Muscle of back (tissue), 11 donors: ENCODE measurements around the gene MTERF4. TPM values are rescaled to one million over a fixed set of nuclear protein-coding genes. Genes with fewer than 3 reads are reported as not detected.
"Not testable (repeated sequence)": the region's sequence is repeated elsewhere in the genome, so short reads cannot be mapped to it uniquely, and the experiment has no call there.

ENCODE experiments used
- DNase-seq, 3 donors: peaks; one replicate each; pipeline versions ENCODE4 v3.0.0 to v3.0.0-alpha.2; 2013
- polyA plus RNA-seq, 10 donors: library from polyadenylated mRNA; unstranded; fragments of 120-200 nt; gene quantifications; one replicate each; pipeline ENCODE4 v1.2.1, GENCODE V29; 2013; ENCODE audit not compliant: insufficient read length in 10 of 10

Gene MTERF4
- polyA plus RNA-seq, 10 donors = 25.4 to 49.2 (median 32.9) TPM

DNA sequence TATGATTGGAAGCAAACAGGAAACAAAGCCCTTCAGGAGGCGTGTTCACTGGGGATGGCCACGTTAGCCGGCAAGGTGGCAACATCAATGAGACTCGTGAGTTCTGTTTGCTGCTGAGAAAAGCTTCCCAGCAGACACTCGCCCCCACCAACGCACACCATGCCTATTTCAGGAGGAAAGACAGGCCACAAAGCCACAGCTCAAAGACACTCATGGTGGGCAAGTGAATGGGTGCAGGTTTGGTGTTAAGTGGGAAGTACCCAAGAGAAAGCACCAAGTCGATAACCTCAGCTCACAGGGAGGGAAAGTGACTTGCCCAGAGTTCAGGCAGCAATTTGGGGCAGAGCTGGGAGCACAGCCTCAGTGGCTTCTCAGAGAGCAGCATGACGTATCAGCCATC is 10.5 kb upstream of the MTERF4 start:
- DNase-seq = no peak

DNA sequence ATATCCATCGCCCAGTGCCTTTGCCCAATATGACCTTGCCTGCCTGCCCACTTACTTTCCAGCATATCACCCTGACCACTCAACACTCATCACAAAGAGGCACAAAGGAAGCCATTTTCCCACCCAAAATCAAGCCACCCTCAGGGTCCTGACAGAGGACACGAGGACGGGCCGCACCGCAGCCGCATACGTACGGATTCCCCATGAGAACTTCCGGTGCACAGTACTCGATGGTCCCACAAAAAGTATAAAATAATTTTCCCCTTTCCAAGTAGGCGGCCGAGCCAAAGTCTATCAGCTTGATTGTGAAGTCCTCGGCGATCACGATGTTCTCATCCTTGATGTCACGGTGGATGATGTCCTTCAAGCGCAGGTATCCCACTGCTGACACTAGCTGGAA is 10.0 kb upstream of the MTERF4 start:
- no peak for DNase-seq

DNA sequence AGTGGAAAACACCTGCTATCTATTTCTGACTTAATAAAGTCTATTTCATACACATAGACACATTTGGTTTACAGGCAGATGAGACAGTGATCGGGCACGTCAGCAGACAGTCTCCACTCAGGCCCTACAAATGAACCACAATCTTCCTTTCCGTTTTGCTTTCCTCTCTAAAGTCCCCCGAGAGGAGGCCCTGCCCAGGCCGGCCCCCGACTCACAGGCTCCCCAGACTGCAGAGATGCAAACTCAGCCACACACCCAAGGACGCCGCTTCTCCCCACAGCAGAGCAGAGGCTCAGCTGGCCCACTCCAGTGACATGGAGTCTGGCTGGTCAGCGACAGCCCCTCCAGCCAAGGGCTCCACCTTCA is 9.3 kb upstream of the MTERF4 start:
- no peak for DNase-seq

DNA sequence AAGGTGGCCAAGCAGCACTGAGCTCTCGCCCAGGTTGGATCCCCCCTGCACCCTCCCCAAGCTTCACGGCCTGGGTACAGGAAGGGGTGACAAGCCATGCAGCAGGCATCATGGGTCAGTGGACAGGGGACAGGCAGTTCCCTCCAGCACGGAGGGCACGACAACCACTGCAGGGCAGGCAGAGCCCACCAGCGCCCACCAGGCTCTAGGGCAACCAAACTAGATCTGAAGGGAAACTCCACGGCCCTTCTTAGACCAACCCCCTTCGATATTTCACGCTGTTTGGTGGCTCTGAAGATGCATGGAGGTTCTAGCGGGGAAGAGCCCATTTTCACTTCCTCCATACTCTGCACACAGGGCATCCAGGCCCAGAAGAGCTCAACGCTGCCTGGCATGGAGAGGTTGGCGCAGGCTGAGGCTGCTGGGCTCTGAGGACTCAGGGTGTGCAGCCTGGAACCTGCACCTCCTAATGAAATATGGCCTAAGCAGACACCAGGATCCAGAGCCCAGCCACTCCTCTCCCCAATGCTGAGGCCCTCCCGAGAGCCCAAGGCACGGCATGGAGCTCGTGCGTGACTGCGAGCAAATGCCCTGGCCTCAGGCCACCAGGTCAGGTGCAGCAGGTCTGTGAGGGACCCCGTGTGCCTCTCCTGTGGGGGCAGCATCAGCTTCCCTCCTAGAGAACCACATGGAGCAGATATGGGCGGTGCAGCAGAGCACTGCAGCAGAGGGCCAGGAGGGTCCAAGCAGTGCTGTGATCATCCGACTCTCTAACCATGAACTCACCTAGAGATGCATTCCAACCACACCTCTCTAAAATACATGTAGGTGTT is 8.7 kb upstream of the MTERF4 start:
- no peak for DNase-seq

DNA sequence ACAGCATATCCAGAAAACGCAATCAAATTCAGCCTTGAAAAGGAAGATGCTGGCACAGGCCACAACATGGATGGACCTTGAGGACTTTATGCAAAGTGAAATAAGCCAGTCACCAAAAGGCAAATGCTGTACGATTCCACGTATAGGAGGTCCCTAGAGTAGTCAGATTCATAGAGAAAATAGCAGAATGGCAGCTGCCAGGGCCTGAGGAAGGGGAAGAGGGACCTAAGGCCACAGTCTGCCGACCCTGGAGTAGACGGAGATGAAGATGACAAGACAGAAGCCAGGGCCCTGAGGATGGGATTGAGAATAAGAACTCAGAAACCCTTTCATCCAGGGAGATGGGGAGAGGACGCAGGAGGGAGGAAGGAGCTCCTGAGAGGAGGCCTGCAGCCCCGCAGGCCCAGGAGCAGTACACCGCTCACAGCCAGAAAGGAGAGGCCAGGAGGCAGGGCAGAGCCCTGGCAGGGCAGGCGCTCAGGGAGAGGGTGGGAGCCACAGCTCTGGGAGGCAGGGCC is 8.1 kb upstream of the MTERF4 start:
- no peak for DNase-seq

DNA sequence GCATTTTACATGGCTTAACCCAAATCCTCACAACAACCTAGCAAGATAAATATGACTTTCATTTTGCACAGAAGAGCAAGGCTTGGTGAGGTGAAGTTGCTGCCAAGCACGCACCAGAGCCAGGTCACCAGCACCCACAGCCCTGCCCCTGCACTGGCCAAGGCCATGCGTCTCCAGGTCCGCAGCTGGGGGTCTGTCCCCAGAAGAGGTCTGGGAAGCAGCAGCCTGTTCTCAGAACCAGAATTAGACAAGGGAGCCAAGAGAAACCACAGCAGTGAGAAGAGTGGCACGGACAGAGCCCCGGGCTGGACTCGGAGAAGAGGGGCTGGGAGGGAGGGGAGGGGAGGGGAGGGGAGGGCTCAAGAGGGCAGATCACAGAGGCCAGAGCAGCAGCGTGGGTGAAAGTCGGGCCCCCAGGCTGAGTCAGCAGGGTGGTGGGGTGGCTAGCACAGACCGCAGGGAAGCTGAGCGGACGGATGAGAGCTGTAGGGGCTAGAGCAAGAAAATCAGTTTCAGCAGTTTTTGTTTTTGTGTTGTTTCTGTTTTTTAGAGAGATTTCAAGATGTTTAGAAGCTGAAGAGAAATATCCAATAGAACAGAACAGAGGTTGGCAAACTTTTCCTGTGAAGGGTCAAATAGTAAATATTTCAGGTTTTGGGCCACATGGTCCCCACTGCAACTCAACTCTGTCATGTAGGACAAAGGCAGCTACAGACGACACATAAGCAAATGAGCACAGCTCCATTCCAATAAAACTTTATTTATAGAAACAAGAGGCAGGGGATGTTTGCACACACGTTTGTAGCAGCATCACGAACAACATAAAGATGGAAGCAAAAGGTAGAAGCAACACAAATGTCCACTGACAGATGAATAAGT is 7.4 kb upstream of the MTERF4 start:
- no peak for DNase-seq

DNA sequence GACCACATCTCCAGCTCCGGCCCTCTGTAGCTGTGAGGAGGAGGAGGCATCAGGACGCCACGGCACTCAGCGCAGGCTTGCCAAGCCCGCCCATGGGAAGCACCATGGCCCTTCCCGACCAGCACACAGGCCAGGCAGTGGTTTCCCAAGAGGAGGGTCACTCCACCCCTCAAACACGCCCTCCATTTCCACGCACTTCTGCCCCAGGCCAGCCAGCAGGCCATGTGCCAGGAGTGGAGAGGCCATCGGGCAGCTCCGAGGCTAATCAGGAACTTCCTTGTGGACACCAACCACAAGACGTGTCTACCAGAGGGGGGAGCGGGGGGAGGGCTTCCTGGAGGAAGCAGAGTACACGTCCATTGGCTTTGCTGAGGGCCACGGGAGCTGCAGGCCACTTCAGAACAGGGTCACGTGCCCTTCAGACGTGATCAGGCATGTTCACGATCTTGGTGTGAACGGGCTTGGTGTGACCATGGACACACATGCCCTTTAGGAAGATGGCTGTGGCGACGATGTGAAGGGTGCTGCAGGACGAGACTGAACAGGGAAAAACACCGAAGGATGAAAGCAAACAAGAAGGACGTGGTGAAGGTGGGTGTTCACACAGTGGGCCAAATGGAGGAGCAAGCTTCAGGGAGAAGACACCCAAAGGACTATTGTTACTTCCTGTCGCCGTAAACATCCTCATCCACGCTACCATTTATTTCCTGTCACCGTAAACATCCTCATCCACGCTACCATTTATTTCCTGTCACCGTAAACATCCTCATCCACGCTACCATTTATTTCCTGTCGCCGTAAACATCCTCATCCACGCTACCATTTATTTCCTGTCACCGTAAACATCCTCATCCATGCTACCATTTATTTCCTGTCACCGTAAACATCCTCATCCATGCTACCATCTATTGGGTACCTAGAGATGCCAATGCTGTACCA is 6.5 kb upstream of the MTERF4 start:
- no peak for DNase-seq

DNA sequence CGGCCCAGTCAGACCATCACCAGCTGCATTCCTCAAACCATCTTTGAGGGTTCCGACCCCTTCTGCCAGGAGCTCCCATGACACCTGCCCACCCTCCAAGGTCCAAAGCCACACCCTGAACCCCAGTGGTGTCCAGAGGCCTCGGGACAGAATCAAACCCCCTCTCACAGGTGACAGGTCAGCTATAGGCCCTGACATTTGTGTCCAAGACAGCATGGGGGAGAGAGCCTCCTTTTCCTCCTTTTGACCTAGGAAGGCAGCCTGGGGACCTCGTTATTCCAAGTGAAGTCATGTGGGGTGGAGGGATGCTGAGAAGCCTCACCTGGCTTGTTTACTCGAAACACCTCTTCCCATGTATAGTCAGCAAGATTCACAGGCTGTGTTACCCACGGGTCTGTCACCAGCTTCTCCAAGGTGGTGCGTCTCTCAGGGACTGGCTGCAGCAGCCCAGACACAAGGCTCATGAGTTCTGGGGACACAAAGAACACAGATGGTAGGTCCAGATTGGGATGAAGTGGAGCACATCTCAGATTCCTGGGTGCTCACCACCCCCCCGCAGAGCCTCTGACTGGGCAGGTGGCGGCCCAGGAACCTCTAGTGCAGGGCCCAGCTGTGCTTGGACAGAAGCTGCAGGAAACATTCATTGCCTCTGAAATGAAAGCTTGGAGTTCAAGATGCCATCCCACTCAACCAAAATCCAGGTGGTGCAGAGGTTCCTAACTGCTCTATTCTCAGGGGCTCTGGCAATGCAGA is 5.1 kb upstream of the MTERF4 start:
- DNase-seq = no peak

DNA sequence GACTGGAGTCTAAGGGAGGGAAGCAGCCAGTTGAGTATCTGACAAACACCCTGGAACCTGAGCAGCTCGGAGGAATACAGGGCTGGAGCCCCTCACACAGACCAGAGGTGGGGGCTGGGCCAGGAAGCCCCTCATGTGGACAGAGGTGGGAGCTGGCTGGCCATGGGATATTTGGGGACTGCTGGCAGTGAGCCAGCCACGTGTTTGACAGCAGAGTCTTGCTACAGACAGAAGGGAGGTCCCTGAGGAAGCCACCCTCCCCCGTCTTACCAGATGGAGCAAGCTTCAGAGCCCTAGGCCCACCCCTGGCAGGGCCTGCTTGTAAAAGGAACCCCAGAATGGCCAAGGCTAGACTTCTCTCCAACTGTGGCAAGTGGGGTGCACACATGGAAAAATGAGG is 3.6 kb upstream of the MTERF4 start:
- no peak for DNase-seq

DNA sequence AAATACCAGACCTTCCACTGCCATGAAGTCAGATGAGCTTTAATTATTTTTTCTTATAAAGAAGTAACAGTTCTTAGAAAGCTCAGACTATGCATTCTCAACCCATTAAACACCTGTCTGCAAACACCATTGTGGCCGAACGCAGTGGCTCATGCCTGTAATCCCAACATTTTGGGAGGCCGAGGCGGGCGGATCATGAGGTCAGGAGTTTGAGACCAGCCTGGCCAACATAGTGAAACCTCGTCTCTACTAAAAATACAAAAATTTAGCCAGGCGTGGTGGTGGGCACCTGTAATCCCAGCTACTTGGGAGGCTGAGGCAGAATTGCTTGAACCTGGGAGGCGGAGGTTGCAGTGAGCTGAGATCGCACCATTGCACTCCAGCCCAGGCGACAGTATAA is 2.5 kb upstream of the MTERF4 start:
- not testable (repeated sequence) for DNase-seq

DNA sequence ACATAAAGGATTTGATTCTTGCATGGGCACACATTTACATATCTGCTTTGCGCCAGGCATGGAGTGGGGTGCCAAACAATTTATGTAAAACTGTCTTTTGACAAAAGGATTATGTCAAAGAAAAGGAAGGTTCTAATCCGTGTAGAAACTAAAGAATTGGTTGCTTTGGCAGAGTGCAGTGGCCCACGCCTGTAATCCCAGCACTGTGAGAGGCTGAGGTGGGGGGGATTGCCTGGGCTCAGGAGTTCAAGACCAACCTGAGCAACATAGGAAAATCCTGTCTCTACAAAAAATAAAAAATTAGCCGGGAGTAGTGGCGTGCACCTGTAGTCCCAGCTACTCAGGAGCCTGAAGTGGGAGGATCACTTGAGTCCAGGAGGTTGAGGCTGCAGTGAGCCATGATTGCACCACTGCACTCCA is 1.1 kb upstream of the MTERF4 start:
- no peak for DNase-seq

DNA sequence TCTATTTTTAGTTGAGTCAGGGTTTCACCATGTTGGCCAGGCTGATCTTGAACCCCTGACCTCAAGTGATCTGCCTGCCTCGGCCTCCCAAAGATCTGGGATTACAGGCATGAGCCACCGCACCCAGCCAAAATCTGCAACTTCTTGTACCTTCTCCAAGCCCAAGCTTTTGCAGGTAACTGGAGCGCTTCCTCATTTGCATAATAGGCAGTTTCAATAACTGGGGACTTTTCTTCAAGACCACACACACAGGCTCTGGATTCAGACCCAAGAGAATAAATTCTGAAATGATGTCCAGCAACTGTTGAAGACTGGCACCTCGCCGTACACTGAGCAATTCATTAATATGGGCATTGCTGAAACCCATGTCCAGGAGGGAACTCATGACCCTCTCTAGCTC is 2.8 kb downstream of the MTERF4 start:
- DNase-seq = no peak

DNA sequence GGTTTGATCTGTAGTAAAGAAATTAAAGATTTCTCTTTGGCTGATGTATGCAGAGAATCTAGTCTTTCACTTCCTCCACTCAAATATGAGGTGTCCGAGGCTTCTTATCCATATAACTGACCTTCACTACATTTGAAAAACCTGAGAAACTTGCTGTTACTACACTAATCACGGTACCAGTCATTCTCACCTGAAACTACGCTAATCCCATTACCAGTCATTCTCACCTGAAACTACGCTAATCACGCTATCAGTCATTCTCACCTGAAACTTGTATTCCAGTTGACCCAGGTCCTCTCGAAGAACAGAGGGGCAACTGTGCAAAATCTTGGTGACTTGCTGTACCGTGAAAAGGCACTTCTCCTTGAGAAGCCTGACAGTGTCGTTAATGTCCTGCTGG is 5.1 kb downstream of the MTERF4 start:
- DNase-seq = no peak

DNA sequence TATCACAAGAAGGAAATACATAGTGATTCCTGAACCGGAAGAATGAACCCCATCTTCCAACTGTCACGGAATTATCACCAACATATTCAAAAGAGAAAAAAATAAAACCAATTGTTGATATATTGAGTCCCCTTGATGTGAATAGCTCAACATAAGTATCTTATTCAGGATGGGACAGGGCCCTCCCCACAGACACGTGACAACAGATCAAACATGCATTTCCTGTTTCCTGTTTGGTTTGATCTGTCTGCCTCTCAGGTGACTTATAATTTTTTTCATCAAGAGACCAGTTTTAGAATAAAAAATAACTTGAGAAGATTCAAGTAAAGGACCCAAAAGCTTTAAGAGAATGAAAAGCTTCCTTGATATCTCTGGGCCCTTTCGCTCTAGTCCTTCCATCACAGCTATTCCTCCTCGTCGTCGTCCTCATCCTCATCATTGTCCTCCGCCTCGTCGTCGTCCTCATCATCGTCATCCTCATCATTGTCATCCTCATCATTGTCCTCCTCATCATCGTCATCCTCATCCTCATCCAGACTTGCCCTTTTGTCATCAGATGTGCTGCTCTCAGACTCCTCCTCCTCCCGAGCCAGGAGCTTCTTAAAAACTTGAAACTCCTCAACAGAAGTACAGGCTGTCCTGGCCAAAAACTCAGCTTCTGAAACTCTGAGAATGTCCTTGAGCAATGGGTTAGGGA is 6.3 kb downstream of the MTERF4 start:
- no peak for DNase-seq

DNA sequence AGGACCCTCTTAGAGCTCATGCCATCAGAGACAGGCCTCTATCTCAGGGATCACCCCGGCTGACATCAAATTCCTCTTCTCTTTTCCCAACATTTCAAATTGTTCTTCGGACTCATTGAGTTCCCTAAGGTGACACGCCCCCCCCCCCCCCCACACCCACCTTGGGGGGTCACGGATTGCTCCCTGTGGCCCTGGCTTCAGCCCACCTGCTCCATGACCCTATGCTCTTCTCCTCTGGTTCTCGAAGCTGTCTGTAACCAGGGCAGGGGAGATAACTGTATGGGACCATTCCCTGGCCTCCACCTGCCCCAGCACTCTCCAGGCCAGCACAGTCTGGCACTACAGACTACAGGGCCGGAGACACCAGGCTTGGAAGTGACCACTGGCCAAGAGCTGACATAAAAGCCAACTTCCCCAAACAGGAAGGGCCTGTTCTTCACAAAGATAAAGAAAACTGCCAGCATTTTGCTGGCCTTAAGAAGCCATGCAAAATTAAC is 7.1 kb downstream of the MTERF4 start:
- no peak for DNase-seq

DNA sequence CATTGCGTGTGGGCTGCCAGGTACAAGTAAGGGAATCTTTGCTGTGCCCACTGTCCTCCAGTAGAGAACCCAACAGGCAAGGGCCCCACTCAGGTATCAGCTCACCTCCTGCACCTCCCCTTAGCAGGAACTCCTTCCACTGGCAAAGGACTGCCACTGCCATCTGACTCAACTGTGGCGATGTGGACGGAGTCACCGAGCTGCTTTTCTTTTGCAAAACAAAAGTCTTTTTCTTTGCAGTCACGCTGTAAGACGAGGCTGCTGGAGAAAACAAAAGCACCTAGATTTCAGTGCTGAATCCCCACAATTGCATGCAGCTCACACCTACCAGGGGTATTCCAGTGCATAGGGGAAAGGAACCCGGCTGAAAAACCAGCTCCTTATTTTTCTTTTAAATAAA is 7.9 kb downstream of the MTERF4 start:
- DNase-seq = no peak

DNA sequence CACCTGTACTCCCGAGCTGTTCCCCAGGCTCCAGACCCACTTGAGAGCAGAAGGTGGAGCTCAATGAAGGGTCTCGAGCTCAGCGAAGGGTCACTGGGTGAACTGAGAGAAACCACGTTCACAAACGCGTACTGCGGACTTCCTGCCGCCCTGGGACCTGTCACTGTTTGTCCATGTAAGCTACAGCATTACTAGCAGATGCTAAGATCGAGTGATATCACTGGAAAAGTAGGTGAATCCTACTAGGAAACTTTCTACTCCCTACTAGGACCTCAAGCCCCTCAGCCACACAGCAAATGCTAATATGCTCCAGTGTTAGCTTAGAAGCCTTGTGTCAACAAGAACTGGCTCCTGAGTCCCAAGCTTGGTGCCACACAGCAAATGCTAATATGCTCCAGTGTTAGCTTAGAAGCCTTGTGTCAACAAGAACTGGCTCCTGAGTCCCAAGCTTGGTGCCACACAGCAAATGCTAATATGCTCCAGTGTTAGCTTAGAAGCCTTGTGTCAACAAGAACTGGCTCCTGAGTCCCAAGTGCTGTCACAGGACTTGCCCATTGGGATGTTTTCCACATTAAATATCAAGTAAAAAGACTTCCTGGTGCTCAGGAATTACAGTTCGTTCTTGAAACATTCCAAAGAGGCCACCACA is 8.8 kb downstream of the MTERF4 start:
- not testable (repeated sequence) for DNase-seq

DNA sequence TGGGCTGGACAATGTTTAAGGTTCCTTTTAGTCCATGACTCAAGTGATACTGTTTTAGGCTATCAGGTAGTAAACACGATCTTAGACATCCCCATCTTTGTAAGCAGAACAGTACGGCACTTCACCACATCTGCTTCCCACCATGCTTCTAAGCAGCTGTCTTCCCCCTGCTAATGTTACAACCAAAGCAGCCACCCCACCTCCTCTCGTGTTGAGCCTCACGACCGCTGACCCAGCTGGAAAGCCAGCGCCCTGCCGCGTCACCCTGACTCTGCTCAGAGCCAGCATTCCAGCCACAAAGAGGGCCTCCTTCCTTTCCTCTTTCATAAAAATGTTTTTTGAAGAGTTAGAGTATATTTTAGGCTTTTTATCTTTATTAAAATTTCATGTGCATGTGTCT is 9.4 kb downstream of the MTERF4 start:
- no peak for DNase-seq

DNA sequence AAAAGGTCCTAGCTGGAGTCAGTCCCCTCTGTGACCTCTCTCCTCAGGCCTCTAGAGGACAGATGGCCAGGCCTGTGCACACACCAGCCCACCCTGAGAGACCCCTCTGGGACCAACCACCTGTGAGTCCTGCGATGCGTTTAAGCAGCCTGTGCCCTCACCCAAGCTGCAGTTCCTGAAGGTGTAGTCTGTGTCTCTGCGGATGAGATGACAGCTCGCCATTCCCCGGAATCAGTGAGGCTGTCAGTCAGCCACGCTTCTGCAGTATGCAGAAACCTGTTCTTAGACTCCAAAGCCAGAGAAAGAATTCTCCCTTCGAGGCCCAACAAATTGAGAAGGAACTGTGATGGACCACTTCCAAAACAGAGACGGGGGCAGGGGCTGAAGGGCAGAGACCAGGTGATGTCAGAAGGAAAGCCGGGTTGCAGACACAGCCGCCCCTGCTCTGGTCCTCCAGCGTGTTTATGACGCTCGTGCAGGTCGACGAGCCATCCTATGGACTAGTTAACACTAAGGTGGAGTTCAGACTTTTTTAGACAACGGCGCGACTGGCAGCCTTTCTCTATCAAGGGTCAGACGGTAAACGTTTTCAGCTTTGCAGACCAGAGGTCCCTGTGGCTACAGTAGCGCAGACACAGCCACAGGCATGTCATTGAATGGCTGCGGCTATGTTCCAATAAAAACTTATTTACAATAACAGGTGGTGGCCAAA is 10.2 kb downstream of the MTERF4 start:
- DNase-seq = no peak
